Liver (tissue), 9 donors: ENCODE results near the gene DET1. TPM values are rescaled to one million over a fixed set of nuclear protein-coding genes. Genes with fewer than 3 reads are reported as not detected.

Experiments used
- DNase-seq: peaks from one replicate; pipeline ENCODE4 v3.0.0-alpha.2; 2017; ENCODE audit warnings: low spot score
- H3K27ac ChIP-seq, 2 donors: one replicate each; pipeline ENCODE4 v1.7.0; 2013; ENCODE audit warnings: inconsistent platforms in 2 of 2, low read length in 2 of 2, control low read depth in 1 of 2, low read depth in 1 of 2, mild to moderate bottlenecking in 1 of 2
- H3K27me3 ChIP-seq, 4 donors: one replicate each; pipeline versions ENCODE4 v1.6.1 to v1.7.0; 2013; ENCODE audit warnings: low read length in 3 of 4, inconsistent platforms in 1 of 4, mild to moderate bottlenecking in 1 of 4, moderate library complexity in 1 of 4; ENCODE audit not compliant: control insufficient read depth in 4 of 4, insufficient read depth in 4 of 4
- H3K36me3 ChIP-seq, 4 donors: one replicate each; pipeline versions ENCODE4 v1.6.1 to v1.7.0; 2013; ENCODE audit warnings: low read length in 3 of 4, mild to moderate bottlenecking in 3 of 4, low read depth in 1 of 4, moderate library complexity in 1 of 4; ENCODE audit not compliant: control insufficient read depth in 4 of 4, insufficient read depth in 3 of 4
- H3K4me1 ChIP-seq, 4 donors: one replicate each; pipeline versions ENCODE4 v1.6.1 to v1.7.0; 2013; ENCODE audit warnings: low read length in 3 of 4, mild to moderate bottlenecking in 3 of 4, moderate library complexity in 1 of 4; ENCODE audit not compliant: control insufficient read depth in 4 of 4, insufficient read depth in 4 of 4
- H3K4me3 ChIP-seq, 3 donors: one replicate each; pipeline versions ENCODE4 v1.6.1 to v1.7.0; 2013; ENCODE audit warnings: low read length in 3 of 3, control low read depth in 1 of 3, low read depth in 1 of 3, mild to moderate bottlenecking in 1 of 3
- H3K9ac ChIP-seq, 2 donors: one replicate each; pipeline ENCODE4 v1.7.0; 2013; ENCODE audit warnings: low read length in 2 of 2, mild to moderate bottlenecking in 2 of 2, moderate library complexity in 2 of 2, control low read depth in 1 of 2, low read depth in 1 of 2
- H3K9me3 ChIP-seq, 4 donors: one replicate each; pipeline versions ENCODE4 v1.6.1 to v1.7.0; 2013; ENCODE audit warnings: low read length in 3 of 4; ENCODE audit not compliant: control insufficient read depth in 4 of 4
- ATF3 ChIP-seq: IDR thresholded peaks from 2 replicates; pipeline ENCODE4 v1.6.1; 2016; ENCODE audit warnings: antibody characterized with exemption
- CTCF ChIP-seq: fragments of 150-350 bp; IDR thresholded peaks from 2 replicates; pipeline ENCODE4 v1.5.1; 2017; ENCODE audit warnings: improper control_type of control experiment, low read depth, low read length; ENCODE audit not compliant: missing input control
- FOXA1 ChIP-seq: IDR thresholded peaks from 2 replicates; pipeline ENCODE4 v1.6.1; 2016; ENCODE audit warnings: antibody characterized with exemption
- GABPA ChIP-seq, 2 donors: IDR thresholded peaks in 1 of 2; conservative IDR thresholded peaks in 1 of 2; 2 replicates each; pipeline ENCODE4 v1.6.1; 2016; ENCODE audit warnings: antibody characterized with exemption in 2 of 2, mild to moderate bottlenecking in 1 of 2, moderate library complexity in 1 of 2
- HNF4G ChIP-seq: IDR thresholded peaks from 2 replicates; pipeline ENCODE4 v1.6.1; 2016; ENCODE audit warnings: antibody characterized with exemption
- JUND ChIP-seq, 2 donors: IDR thresholded peaks; 2 replicates each; pipeline ENCODE4 v1.6.1; 2016; ENCODE audit warnings: antibody characterized with exemption in 2 of 2
- MAX ChIP-seq: IDR thresholded peaks from 2 replicates; pipeline ENCODE4 v1.6.1; 2016; ENCODE audit warnings: antibody characterized with exemption
- NR2F2 ChIP-seq: IDR thresholded peaks from 2 replicates; pipeline ENCODE4 v1.6.1; 2016; ENCODE audit warnings: antibody characterized with exemption
- RAD21 ChIP-seq, 2 donors: IDR thresholded peaks; 2 replicates each; pipeline ENCODE4 v1.6.1; 2016; ENCODE audit warnings: antibody characterized with exemption in 2 of 2, mild to moderate bottlenecking in 2 of 2
- REST ChIP-seq: IDR thresholded peaks from 2 replicates; pipeline ENCODE4 v1.6.1; 2016; ENCODE audit warnings: antibody characterized with exemption, mild to moderate bottlenecking
- RXRA ChIP-seq, 2 donors: IDR thresholded peaks; 2 replicates each; pipeline ENCODE4 v1.6.1; 2017 to 2018; ENCODE audit warnings: antibody characterized with exemption in 2 of 2, mild to moderate bottlenecking in 1 of 2
- SP1 ChIP-seq: IDR thresholded peaks from 2 replicates; pipeline ENCODE4 v1.6.1; 2018; ENCODE audit warnings: antibody characterized with exemption, mild to moderate bottlenecking
- TAF1 ChIP-seq: conservative IDR thresholded peaks from 2 replicates; pipeline ENCODE4 v1.6.1; 2016; ENCODE audit warnings: antibody characterized with exemption, mild to moderate bottlenecking
- YY1 ChIP-seq: IDR thresholded peaks from 2 replicates; pipeline ENCODE4 v1.6.1; 2016; ENCODE audit warnings: antibody characterized with exemption, mild to moderate bottlenecking
- WGBS: extraction: QIAGEN DNeasy Blood & Tissue Kit; methylation state at CpG from one replicate; pipeline ENCODE4 v1.1.7; 2013; 5-methylcytosine and 5-hydroxymethylcytosine counted together
- polyA plus RNA-seq, 2 donors: library from polyadenylated mRNA; stranded (reverse) in 1 of 2; unstranded in 1 of 2; fragments of 200-250 nt in 1 of 2; fragments of >200 nt in 1 of 2; fragmentation: Nextera tagmentation in 1 of 2; extraction: Ambion mirVana in 1 of 2; gene quantifications; one replicate each; pipeline versions ENCODE4 v1.2.1 to v1.2.3, GENCODE V29; 2013 to 2015
- total RNA-seq, 2 donors: library from RNA; depleted of rRNA; stranded (reverse); fragments of >200 nt; gene quantifications; one replicate each; pipeline ENCODE4 v1.2.3, GENCODE V29; 2014
- donor health status: healthy.
- donor health status: healthy.
- donor health status: healthy.
- donor health status: healthy.
- donor health status: healthy.

Gene DET1
- total and polyA plus RNA-seq, 4 donors = 1.3 to 5.4 (median 2.4) TPM

- H3K4me1 ChIP-seq = peaks cover 0 to 8% (median 5%) of the 10 kb centered on the region in 4 donors
- no peak for DNase-seq
- H3K27ac ChIP-seq = no peak overlapping the region
- 98% methylated on average over 3 of the region's 3 CpGs for WGBS
- no peak overlapping the region for H3K4me3 ChIP-seq
- no peaks in the 10 kb centered on the region for H3K27me3 ChIP-seq
- no peak for TF ChIP-seq SP1
- no peak for TF ChIP-seq REST
- no peak for TF ChIP-seq ATF3
- no peak for TF ChIP-seq TAF1
- TF ChIP-seq HNF4G = no peak
- no peak for TF ChIP-seq JUND (IDR thresholded peaks at IDR 0.05)
- no peaks in the 10 kb centered on the region for H3K9me3 ChIP-seq
- H3K9ac ChIP-seq = no peak overlapping the region
- peaks cover 2 to 30% (median 11%) of the 10 kb centered on the region in 4 donors for H3K36me3 ChIP-seq
These were observed 67.3 kb downstream of the DET1 start for GRCh38 chr15:88479169-88479568.

GRCh38 chr15:88477904-88478303 is 68.6 kb downstream of the DET1 start:
- DNase-seq = no peak
- TF ChIP-seq SP1 (no peak), RXRA (IDR thresholded peaks at IDR 0.05) (no peak), YY1 (no peak), RAD21 (IDR thresholded peaks at IDR 0.05) (no peak), CTCF (no peak), JUND (IDR thresholded peaks at IDR 0.05) (no peak), MAX (no peak), HNF4G (no peak), FOXA1 (no peak), NR2F2 (no peak), TAF1 (no peak), GABPA (IDR thresholded peaks at IDR 0.05 in 1 of 2, conservative IDR thresholded peaks at IDR 0.05 in 1 of 2) (no peak)
- Histone ChIP-seq H3K4me1 (peaks cover 0 to 8% (median 5%) of the 10 kb centered on the region in 4 donors), H3K4me3 (no peak overlapping the region), H3K36me3 (peaks cover 3 to 37% (median 18%) of the 10 kb centered on the region in 4 donors), H3K9me3 (no peaks in the 10 kb centered on the region), H3K9ac (no peak overlapping the region), H3K27ac (no peak overlapping the region), H3K27me3 (no peaks in the 10 kb centered on the region)
- 95% methylated on average over 5 of the region's 5 CpGs for WGBS
